Neural crest cell (in vitro differentiated cells): ENCODE measurements around the gene HDAC9. TPM values are rescaled to one million over a fixed set of nuclear protein-coding genes. Genes with fewer than 3 reads are reported as not detected.

Experiments used
- DNase-seq: peaks from one replicate; pipeline ENCODE4 v3.0.0; 2021; ENCODE audit warnings: low read depth, mixed read lengths, low spot score
- H3K27ac Mint-ChIP-seq: one replicate; pipeline ENCODE4 v1.8.0; 2021; ENCODE audit warnings: mild to moderate bottlenecking, mixed read lengths; ENCODE audit not compliant: unreplicated experiment
- H3K27me3 Mint-ChIP-seq: 2 replicates; pipeline ENCODE4 v1.8.0; 2021; ENCODE audit warnings: low read depth, mild to moderate bottlenecking, mixed read lengths
- H3K36me3 Mint-ChIP-seq: 2 replicates; pipeline ENCODE4 v1.8.0; 2021; ENCODE audit warnings: low read depth, mild to moderate bottlenecking, mixed read lengths
- H3K4me1 Mint-ChIP-seq: 2 replicates; pipeline ENCODE4 v1.8.0; 2021; ENCODE audit warnings: mixed read lengths
- H3K4me3 Mint-ChIP-seq: one replicate; pipeline ENCODE4 v1.8.0; 2021; ENCODE audit warnings: mild to moderate bottlenecking, mixed read lengths
- H3K9me3 Mint-ChIP-seq: 2 replicates; pipeline ENCODE4 v1.8.0; 2021; ENCODE audit warnings: mixed read lengths
- total RNA-seq: library from RNA; stranded (reverse); gene quantifications from 2 replicates; pipeline ENCODE4 v1.2.1, GENCODE V29; 2021
- TF ChIP-seq, protein P1 (sequence below): fragments of 200-600 bp; sonication (generic); conservative IDR thresholded peaks from 2 replicates; pipeline ENCODE4 v1.5.0; 2021; ENCODE audit warnings: antibody characterized with exemption, mild to moderate bottlenecking

Gene HDAC9
- total RNA-seq, 1 donor from 2014 or later, result 32.3 TPM

DNA sequence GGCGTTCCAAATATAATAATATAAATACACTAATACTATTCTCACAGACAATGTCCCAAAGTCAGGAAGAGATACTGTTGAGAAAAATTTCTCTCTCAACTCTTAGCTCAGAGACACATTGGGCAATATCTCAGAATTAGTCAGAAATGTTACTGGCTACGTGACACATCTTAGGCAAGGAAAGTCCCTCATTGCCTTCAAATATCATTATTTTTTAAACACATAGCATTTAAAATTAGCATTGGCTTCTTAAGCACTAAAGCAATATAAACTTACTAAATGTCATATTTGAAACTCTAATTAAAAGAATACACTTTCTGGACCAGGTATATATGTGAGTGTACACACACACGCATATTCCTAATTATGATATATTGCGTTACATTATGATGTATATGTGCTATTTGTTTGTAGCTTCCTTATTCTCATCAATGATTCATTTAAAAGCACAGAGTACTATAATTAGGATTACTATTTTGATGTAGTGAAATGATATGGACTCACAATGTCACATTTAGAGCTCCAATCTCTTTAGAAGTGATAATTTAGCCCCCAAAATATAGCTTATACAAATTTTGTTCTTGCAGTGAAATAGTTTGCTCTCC, 366.1 kb downstream of the HDAC9 start:
- no peaks in the 10 kb centered on the region for H3K27me3 Mint-ChIP-seq
- H3K36me3 Mint-ChIP-seq, result no peaks in the 10 kb centered on the region
- TF ChIP-seq, protein P1, sequence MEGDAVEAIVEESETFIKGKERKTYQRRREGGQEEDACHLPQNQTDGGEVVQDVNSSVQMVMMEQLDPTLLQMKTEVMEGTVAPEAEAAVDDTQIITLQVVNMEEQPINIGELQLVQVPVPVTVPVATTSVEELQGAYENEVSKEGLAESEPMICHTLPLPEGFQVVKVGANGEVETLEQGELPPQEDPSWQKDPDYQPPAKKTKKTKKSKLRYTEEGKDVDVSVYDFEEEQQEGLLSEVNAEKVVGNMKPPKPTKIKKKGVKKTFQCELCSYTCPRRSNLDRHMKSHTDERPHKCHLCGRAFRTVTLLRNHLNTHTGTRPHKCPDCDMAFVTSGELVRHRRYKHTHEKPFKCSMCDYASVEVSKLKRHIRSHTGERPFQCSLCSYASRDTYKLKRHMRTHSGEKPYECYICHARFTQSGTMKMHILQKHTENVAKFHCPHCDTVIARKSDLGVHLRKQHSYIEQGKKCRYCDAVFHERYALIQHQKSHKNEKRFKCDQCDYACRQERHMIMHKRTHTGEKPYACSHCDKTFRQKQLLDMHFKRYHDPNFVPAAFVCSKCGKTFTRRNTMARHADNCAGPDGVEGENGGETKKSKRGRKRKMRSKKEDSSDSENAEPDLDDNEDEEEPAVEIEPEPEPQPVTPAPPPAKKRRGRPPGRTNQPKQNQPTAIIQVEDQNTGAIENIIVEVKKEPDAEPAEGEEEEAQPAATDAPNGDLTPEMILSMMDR, result no peak
- no peaks in the 10 kb centered on the region for H3K4me1 Mint-ChIP-seq
- H3K9me3 Mint-ChIP-seq, result no peaks in the 10 kb centered on the region
- no peak for DNase-seq
- H3K4me3 Mint-ChIP-seq, result no peak overlapping the region
- no peak overlapping the region for H3K27ac Mint-ChIP-seq

DNA sequence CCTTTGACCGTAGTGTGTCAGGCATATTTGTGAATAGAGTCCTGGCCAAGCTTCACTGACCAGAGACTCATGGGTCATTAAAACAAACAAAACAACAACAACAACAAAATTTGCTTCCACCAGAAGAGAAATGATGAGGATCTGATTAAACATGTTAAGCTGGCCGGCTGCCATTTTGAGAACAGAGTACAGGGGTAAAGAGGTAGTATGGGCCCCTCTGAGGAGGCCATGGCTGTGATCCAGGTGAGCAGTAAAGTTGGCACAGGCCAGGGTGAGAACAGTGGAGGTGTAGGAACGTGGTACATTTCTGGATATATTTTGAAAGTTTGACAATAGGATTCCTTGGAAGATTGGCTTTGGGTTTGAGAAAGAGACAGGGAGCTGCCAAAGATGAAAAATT, 369.4 kb downstream of the HDAC9 start:
- Mint-ChIP-seq H3K36me3 (no peaks in the 10 kb centered on the region), H3K27me3 (no peaks in the 10 kb centered on the region), H3K27ac (peak overlapping the region; percentile 64), H3K9me3 (no peaks in the 10 kb centered on the region), H3K4me1 (no peaks in the 10 kb centered on the region), H3K4me3 (no peak overlapping the region)
- TF ChIP-seq, protein P1, result no peak
- no peak for DNase-seq

DNA sequence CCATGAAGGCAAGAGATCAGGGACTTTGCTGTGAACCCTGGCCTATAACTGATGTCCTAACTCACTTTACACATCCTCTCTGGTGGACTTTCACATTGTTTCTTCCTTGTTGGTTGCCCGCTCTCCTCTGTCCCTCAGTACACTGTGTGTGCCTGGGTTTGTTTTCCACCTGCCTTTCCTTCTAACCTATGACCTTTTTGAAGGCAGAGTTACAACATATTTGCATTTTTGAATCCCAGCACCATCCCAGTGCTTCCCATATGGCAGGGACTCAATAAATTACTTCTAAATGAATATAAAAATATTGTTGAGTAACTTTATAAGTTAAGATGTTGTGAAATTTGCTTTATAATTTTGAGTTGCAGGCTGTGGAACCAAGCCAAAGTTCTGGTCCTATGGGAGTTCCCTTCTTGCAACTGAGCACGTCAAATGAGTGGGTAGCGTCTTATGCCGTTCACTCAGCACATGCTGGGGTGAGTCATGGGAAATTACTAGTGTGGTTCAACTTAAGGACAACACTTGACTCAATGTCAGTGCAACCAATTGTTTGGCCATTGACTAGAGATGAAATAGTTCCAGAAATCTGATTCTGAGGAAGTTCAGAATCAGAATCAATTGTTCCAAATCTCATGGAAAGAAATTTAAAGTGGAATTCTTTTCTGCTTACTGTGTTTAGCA, 370.9 kb downstream of the HDAC9 start:
- TF ChIP-seq, protein P1, result no peak
- no peaks in the 10 kb centered on the region for H3K36me3 Mint-ChIP-seq
- H3K9me3 Mint-ChIP-seq, result no peaks in the 10 kb centered on the region
- H3K27ac Mint-ChIP-seq, result no peak overlapping the region
- H3K4me1 Mint-ChIP-seq, result no peaks in the 10 kb centered on the region
- no peaks in the 10 kb centered on the region for H3K27me3 Mint-ChIP-seq
- no peak for DNase-seq
- H3K4me3 Mint-ChIP-seq, result no peak overlapping the region

DNA sequence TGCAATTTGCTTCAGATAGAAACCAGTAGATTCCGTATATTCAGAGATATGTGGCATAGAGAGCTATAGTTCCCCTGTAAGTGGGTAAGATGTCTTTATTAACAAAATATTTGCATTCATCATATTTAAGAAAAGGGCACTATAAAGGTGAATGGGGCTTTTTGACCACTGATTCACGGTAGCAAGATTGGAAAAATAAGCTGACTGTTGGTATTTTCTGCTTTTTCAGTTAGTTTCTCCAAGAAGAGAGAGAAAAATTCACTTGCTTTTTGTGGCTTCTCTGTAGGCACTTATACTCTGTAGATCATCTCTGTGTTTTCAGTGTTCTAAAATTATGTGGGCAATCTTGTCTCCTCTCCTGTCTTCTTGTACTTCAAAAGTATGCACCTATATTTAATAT, 376.8 kb downstream of the HDAC9 start:
- Mint-ChIP-seq H3K27me3 (no peaks in the 10 kb centered on the region), H3K27ac (no peak overlapping the region), H3K4me3 (no peak overlapping the region), H3K36me3 (no peaks in the 10 kb centered on the region), H3K9me3 (no peaks in the 10 kb centered on the region), H3K4me1 (no peaks in the 10 kb centered on the region)
- no peak for DNase-seq
- TF ChIP-seq, protein P1, result no peak

DNA sequence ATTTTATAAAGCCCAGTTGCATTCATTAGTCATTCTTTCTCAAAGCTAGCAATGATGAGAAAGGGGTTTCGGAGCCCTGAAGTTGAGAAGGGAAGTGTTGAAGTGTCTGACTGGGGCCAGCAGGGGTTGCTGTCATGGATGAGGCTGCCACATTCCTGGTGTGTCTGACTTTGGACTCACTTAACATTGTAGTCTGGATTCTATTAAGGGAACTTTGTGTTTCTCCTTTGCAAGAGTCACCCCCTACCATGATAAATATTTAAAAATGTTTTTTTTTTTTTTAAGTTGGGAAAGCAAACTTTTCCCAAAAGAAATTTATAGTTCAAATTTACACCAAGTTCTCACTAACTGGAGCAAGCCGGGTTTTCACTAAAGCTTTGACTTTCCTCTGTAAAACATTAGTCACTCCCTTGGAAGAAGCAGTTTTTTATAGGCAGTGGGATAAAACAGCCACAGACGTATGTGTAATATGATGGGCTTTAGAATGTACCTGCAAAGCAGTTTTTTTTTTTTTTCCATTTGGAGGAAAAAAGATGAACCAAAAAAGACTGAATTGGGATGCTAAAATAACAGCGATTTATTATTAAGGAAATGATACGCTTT, 378.3 kb downstream of the HDAC9 start:
- Mint-ChIP-seq H3K27me3 (no peaks in the 10 kb centered on the region), H3K9me3 (peaks cover 6% of the 10 kb centered on the region), H3K27ac (no peak overlapping the region), H3K36me3 (peaks cover 5% of the 10 kb centered on the region), H3K4me1 (no peaks in the 10 kb centered on the region), H3K4me3 (no peak overlapping the region)
- DNase-seq, result no peak
- TF ChIP-seq, protein P1, result peak; percentile 47
